ENCODE results near the gene GJA3.

Gene GJA3

GRCh38 chr13:20093951-20094350 is 66.9 kb downstream of the GJA3 start:
- H3K36me3 ChIP-seq (ENCODE audit: insufficient read depth, low read length): no peaks in the 10 kb centered on the region
- H3K27ac ChIP-seq (ENCODE audit: low read length): no peak overlapping the region
- no peak for TF ChIP-seq EZH2 (IDR thresholded peaks at IDR 0.05; ENCODE audit: borderline replicate concordance, low read depth, low read length, severe bottlenecking)
- TF ChIP-seq CTCF (IDR thresholded peaks at IDR 0.05; ENCODE audit: borderline replicate concordance, extremely low read depth, low read length, poor library complexity, severe bottlenecking): no peak
- H3K27me3 ChIP-seq (ENCODE audit: insufficient read depth, low read length, poor library complexity): no peaks in the 10 kb centered on the region
- no peak overlapping the region for H3K9ac ChIP-seq (ENCODE audit: low read depth, low read length)
- H3K79me2 ChIP-seq (ENCODE audit: insufficient read depth, low read length): no peaks in the 10 kb centered on the region
- no peaks in the 10 kb centered on the region for H3K9me3 ChIP-seq (ENCODE audit: insufficient read depth, low read length, severe bottlenecking)
- no peak overlapping the region for H3K4me2 ChIP-seq (ENCODE audit: insufficient read depth, low read length)
- peaks cover 4% of the 10 kb centered on the region; the same call in 1 of the 2 replicates for H3K4me1 ChIP-seq (ENCODE audit: insufficient read depth, low read length)
- ATAC-seq (ENCODE audit: insufficient read depth, low read depth): no peak
- no peak overlapping the region for H2AFZ ChIP-seq (ENCODE audit: low read depth, low read length)
- no peak overlapping the region for H3K4me3 ChIP-seq (ENCODE audit: low read depth in 1 of 2, low read length in 2 of 2)
- no peak for DNase-seq
- H4K20me1 ChIP-seq (ENCODE audit: insufficient read depth, low read length): no peaks in the 10 kb centered on the region

- DNase-seq (no peak), ATAC-seq (ENCODE audit: insufficient read depth, low read depth) (peak; percentile 59; the same call in 2 of the 3 replicates)
- Histone ChIP-seq H3K36me3 (ENCODE audit: insufficient read depth, low read length) (peaks cover 6% of the 10 kb centered on the region; the same call in 1 of the 2 replicates), H3K4me3 (ENCODE audit: low read depth in 1 of 2, low read length in 2 of 2) (no peak overlapping the region), H3K27me3 (ENCODE audit: insufficient read depth, low read length, poor library complexity) (no peaks in the 10 kb centered on the region), H3K9me3 (ENCODE audit: insufficient read depth, low read length, severe bottlenecking) (no peaks in the 10 kb centered on the region), H3K4me1 (ENCODE audit: insufficient read depth, low read length) (no peaks in the 10 kb centered on the region), H2AFZ (ENCODE audit: low read depth, low read length) (no peak overlapping the region), H3K27ac (ENCODE audit: low read length) (no peak overlapping the region), H4K20me1 (ENCODE audit: insufficient read depth, low read length) (no peaks in the 10 kb centered on the region), H3K9ac (ENCODE audit: low read depth, low read length) (no peak overlapping the region), H3K79me2 (ENCODE audit: insufficient read depth, low read length) (no peaks in the 10 kb centered on the region), H3K4me2 (ENCODE audit: insufficient read depth, low read length) (no peak overlapping the region)
- TF ChIP-seq CTCF (IDR thresholded peaks at IDR 0.05; ENCODE audit: borderline replicate concordance, extremely low read depth, low read length, poor library complexity, severe bottlenecking) (peak; percentile 42), EZH2 (IDR thresholded peaks at IDR 0.05; ENCODE audit: borderline replicate concordance, low read depth, low read length, severe bottlenecking) (no peak)
Measured at GRCh38 chr13:20090349-20090748, 70.5 kb downstream of the GJA3 start.
